Activated T-cell treated with anti-CD3 and anti-CD28 coated beads, Interleukin-2, amount 50 U/mL, for 48 hours (primary cell): ENCODE results near the gene CMTM8.

Source experiments
- DNase-seq, 2 experiments: peaks; one replicate each; pipeline ENCODE4 v3.0.0-alpha.2; 2020

The CMTM8 gene

GRCh38 chr3:32236377-32236776, 2.1 kb upstream of the CMTM8 start:
- no peak for DNase-seq

- peak in 1 of 2 experiments; percentile 23 for DNase-seq
Observed at GRCh38 chr3:32237670-32238452, 619 bp upstream of the CMTM8 start.

GRCh38 chr3:32239307-32240158, 1.1 kb downstream of the CMTM8 start:
- peak; percentile 41 to 51 for DNase-seq

- peak; percentile 57 for DNase-seq
Observed at GRCh38 chr3:32240159-32240545, 1.7 kb downstream of the CMTM8 start.

GRCh38 chr3:32241100-32241499, 2.6 kb downstream of the CMTM8 start:
- no peak for DNase-seq

GRCh38 chr3:32243519-32243918, 5.0 kb downstream of the CMTM8 start:
- no peak for DNase-seq

- DNase-seq, result no peak
Observed at GRCh38 chr3:32245200-32245599, 6.7 kb downstream of the CMTM8 start.

GRCh38 chr3:32246079-32246675, 7.7 kb downstream of the CMTM8 start:
- no peak for DNase-seq

GRCh38 chr3:32249184-32249782, 10.8 kb downstream of the CMTM8 start:
- DNase-seq, result no peak

GRCh38 chr3:32254268-32254667, 15.8 kb downstream of the CMTM8 start:
- DNase-seq, result no peak

GRCh38 chr3:32255345-32255744, 16.9 kb downstream of the CMTM8 start:
- no peak for DNase-seq

- DNase-seq, result no peak
Observed at GRCh38 chr3:32256206-32256605, 17.7 kb downstream of the CMTM8 start.

GRCh38 chr3:32257042-32257441, 18.6 kb downstream of the CMTM8 start:
- no peak for DNase-seq

GRCh38 chr3:32257641-32258438, 19.4 kb downstream of the CMTM8 start:
- no peak for DNase-seq

GRCh38 chr3:32258869-32259268, 20.4 kb downstream of the CMTM8 start:
- DNase-seq, result no peak

- DNase-seq, result no peak
Observed at GRCh38 chr3:32261545-32261944, 23.1 kb downstream of the CMTM8 start.

- DNase-seq, result no peak
Observed at GRCh38 chr3:32262201-32262600, 23.7 kb downstream of the CMTM8 start.

- DNase-seq, result no peak
Observed at GRCh38 chr3:32274306-32274705, 35.8 kb downstream of the CMTM8 start.

- DNase-seq, result no peak
Observed at GRCh38 chr3:32275506-32275905, 37.0 kb downstream of the CMTM8 start.

GRCh38 chr3:32276279-32276841, 37.9 kb downstream of the CMTM8 start:
- no peak for DNase-seq

GRCh38 chr3:32278714-32279113, 40.2 kb downstream of the CMTM8 start:
- no peak for DNase-seq
